AG04450 (cell line): Measurements from ENCODE around the gene TMOD3. TPM values are rescaled to one million over a fixed set of nuclear protein-coding genes. Genes with fewer than 3 reads are reported as not detected.
"Not testable (repeated sequence)": the region's sequence is repeated elsewhere in the genome, so short reads cannot be mapped to it uniquely, and the experiment has no call there.

Experiments
- CTCF ChIA-PET: fragments of 300-600, 350-600 bp; formaldehyde crosslinking; extraction: SDS; loops from one replicate; lab custom pipeline; 2022; ENCODE audit warnings: antibody characterized with exemption, inconsistent platforms; lab: Charles Lee
- POLR2A ChIA-PET: fragments of 350-600 bp; formaldehyde crosslinking; extraction: SDS; loops from one replicate; lab custom pipeline; 2021; ENCODE audit warnings: antibody characterized with exemption, inconsistent platforms; lab: Yijun Ruan, JAX
- DNase-seq: peaks from one replicate; pipeline ENCODE4 v3.0.0-alpha.2; 2011; ENCODE audit warnings: low read depth, low spot score
- H3K27ac ChIP-seq: one replicate; pipeline ENCODE4 v1.5.1; 2012; ENCODE audit warnings: low read depth, low read length, control low read depth
- H3K27me3 ChIP-seq: one replicate; pipeline ENCODE4 v1.6.0; 2012; ENCODE audit warnings: low read length; ENCODE audit not compliant: control insufficient read depth, insufficient read depth
- H3K4me3 ChIP-seq: 2 replicates; pipeline ENCODE4 v1.5.1; 2011; ENCODE audit warnings: mild to moderate bottlenecking, low read depth, low read length, control low read depth
- H3K9me3 ChIP-seq: 2 replicates; pipeline ENCODE4 v1.5.1; 2012; ENCODE audit warnings: low read length; ENCODE audit not compliant: control insufficient read depth, insufficient read depth
- polyA plus RNA-seq: library from polyadenylated mRNA; depleted of rRNA; stranded (reverse); fragments of >200 nt; gene quantifications from 2 replicates; pipeline ENCODE4 v1.2.3, GENCODE V29; 2011
- TF ChIP-seq, protein P1 (sequence below): IDR thresholded peaks from 2 replicates; pipeline ENCODE4 v1.5.1; 2011; ENCODE audit warnings: low read depth, low read length, control low read depth, inconsistent platforms

TMOD3 gene
- polyA plus RNA-seq, 1 experiment, result 29.8 TPM

DNA sequence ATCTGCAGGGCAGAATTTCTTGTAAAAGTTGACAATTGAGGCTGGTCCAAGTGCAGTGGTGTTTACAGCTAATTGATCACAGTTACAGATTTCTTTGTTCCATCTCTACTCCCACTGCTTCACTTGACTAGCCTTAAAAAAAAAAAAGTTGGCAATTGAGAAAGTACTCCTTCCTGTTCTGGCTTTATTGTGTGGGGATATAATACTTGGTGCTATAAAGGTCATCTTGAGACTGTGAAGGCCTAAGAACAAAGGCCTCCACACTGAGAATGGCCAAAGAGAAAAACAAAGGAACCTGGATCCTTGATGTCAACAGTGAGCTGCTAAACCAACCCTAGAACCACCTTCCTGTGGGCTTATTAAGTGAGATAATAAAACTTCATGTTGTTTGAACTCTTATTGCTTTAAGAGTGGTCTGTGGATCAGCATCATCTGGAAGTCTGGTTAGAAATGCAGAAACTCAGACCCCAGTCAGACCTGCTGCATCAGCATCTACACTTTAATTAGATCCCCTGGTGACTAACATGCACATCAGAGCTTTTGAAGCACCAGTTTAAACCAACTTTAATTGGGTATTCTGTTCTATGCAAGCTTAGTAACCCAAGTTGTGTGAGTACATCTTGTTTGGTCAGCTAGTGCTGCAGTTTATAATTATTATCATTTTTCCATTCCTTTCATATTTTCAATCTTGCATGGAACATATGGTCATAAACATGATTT is 55.2 kb downstream of the TMOD3 start:
- no peak for DNase-seq
- POLR2A ChIA-PET, result interaction anchor here (0.7 kb wide), 1 partner anchor 368 kb away, joined by 3 read pairs; no protein-coding TSS in a partner anchor
- CTCF ChIA-PET, result interaction anchor here (0.8 to 1.4 kb wide), 2 partner anchors 112 to 256 kb away, joined by 3 to 4 read pairs; no protein-coding TSS in a partner anchor
- TF ChIP-seq, protein P1, sequence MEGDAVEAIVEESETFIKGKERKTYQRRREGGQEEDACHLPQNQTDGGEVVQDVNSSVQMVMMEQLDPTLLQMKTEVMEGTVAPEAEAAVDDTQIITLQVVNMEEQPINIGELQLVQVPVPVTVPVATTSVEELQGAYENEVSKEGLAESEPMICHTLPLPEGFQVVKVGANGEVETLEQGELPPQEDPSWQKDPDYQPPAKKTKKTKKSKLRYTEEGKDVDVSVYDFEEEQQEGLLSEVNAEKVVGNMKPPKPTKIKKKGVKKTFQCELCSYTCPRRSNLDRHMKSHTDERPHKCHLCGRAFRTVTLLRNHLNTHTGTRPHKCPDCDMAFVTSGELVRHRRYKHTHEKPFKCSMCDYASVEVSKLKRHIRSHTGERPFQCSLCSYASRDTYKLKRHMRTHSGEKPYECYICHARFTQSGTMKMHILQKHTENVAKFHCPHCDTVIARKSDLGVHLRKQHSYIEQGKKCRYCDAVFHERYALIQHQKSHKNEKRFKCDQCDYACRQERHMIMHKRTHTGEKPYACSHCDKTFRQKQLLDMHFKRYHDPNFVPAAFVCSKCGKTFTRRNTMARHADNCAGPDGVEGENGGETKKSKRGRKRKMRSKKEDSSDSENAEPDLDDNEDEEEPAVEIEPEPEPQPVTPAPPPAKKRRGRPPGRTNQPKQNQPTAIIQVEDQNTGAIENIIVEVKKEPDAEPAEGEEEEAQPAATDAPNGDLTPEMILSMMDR, result no peak
- no peak overlapping the region for H3K4me3 ChIP-seq
- H3K9me3 ChIP-seq, result peaks cover 7% of the 10 kb centered on the region; the same call in 1 of the 2 replicates
- H3K27ac ChIP-seq, result no peak overlapping the region
- H3K27me3 ChIP-seq, result no peaks in the 10 kb centered on the region

DNA sequence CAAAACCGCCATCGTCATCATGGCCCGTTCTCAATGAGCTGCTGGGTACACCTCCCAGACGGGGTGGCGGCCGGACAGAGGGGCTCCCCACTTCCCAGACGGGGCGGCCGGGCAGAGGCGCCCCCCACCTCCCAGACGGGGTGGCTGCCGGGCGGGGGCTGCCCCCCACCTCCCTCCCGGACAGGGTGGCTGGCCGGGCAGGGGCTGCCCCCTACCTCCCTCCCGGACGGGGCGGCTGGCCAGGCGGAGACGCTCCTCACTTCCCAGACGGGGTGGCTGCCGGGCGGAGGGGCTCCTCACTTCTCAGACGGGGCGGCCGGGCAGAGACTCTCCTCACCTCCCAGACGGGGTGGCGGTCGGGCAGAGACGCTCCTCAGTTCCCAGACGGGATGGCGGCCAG is 56.3 kb downstream of the TMOD3 start:
- CTCF ChIA-PET, H3K4me3 ChIP-seq, POLR2A ChIA-PET, H3K27me3 ChIP-seq, H3K27ac ChIP-seq, H3K9me3 ChIP-seq, DNase-seq: not testable (repeated sequence)

DNA sequence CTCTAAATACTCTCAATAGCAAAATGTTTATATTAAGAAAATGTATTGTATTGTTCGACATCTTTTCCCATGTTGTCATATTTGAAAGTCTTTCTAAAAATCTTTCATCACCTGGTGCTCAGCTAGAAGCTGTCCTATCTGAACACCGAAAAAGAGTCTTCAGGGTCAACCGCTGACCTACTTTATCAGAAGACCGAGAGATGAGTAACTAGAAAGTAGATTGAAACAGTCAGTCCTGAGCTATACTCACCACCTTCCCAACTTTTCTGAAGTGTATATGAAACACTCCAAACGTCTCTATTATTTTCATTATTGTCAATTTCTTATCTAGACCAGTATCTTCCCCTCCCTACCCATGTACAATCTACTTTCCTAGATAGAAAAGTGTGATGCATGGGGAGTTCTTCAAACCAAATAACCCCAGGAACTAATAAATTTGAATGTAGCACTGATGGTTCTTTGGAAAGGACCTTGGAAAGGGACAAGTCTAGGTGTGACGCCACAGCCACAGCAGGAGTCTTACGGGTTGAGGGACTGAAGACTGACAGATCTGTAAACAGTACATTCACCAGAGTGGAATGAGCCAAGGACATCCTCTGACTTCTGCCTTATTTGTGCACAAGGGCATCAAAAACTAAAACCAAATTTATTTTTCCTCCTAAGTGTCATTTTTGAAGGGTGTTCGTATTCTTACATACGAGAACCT is 58.6 kb downstream of the TMOD3 start:
- Histone ChIP-seq H3K27ac (no peak overlapping the region), H3K27me3 (no peaks in the 10 kb centered on the region), H3K9me3 (peaks cover 7% of the 10 kb centered on the region; the same call in 1 of the 2 replicates), H3K4me3 (no peak overlapping the region)
- TF ChIP-seq, protein P1, result no peak
- POLR2A ChIA-PET, result no interaction called here
- CTCF ChIA-PET, result interaction anchor here (0.6 to 2.2 kb wide), 20 partner anchors 9 to 1532 kb away, joined by 3 to 10 read pairs (median 4); no protein-coding TSS in a partner anchor
- DNase-seq, result no peak

DNA sequence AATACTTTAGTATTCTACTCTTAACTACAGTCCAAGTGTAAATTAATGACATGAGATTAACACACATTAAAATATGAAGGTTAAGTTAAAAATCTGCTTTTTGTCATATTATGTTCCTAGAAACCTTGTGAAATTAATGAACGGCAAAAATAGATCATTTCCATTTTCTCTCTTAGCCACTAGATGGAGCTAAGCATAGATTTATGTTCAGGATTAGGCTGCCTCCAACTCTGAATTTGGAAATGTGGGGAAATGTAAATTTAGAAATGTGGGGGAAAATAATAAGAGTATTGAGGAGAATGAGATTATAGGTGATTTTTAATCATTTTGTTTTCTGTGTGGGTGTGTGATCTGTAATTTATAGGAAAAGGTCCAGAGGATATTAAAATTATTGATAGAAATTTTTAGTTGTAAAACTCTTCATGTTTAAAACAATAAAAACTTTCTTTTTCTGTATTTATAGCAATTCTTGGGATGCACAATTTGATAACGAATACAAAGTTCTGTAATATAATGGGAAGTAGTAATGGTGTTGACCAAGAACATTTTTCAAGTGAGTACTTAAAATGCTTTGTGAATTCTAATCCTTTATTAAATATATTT is 59.2 kb downstream of the TMOD3 start:
- CTCF ChIA-PET, result interaction anchor here (0.6 to 2.2 kb wide), 25 partner anchors 8 to 320 kb away, joined by 3 to 10 read pairs (median 5); partner anchors contain the start of gene TMOD3
- TF ChIP-seq, protein P1, result peak; percentile 76

DNA sequence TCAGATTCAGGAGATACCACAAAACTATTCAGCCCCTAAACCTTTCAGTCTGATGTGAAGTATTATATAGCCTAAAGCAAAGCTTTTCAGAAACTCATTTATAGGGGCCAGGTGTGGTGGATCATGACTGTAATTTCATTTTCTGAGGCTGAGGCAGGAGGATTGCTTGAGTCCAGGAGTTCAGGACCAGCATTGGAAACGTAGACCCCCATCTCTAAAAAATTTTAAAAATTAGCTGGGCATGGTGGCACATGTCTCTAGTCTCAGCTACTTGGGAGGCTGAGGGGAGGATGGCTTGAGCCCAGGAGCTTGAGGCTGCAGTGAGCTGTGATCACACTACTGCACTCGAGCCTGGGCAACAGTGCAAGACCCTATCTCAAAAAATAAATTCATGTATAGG is 60.0 kb downstream of the TMOD3 start:
- POLR2A ChIA-PET, result interaction anchor here (0.6 kb wide), 1 partner anchor 82 kb away, joined by 4 read pairs; the partner anchor contains the start of gene LEO1
- Histone ChIP-seq H3K27ac (no peak overlapping the region), H3K9me3 (peaks cover 7% of the 10 kb centered on the region; the same call in 1 of the 2 replicates), H3K4me3 (no peak overlapping the region), H3K27me3 (no peaks in the 10 kb centered on the region)
- DNase-seq, result no peak
- CTCF ChIA-PET, result interaction anchor here (0.6 to 2.5 kb wide), 16 partner anchors 9 to 789 kb away, joined by 3 to 8 read pairs (median 5); partner anchors contain the start of gene TMOD3
- TF ChIP-seq, protein P1, result no peak

More for the DNA sequence above, 59.2 kb downstream of the TMOD3 start:
- Histone ChIP-seq H3K9me3 (peaks cover 7% of the 10 kb centered on the region; the same call in 1 of the 2 replicates), H3K27ac (no peak overlapping the region), H3K4me3 (no peak overlapping the region), H3K27me3 (no peaks in the 10 kb centered on the region)
- DNase-seq, result no peak
- POLR2A ChIA-PET, result no interaction called here
